AG04450 (cell line): Measurements from ENCODE around the gene COBLL1. TPM values are rescaled to one million over a fixed set of nuclear protein-coding genes. Genes with fewer than 3 reads are reported as not detected.

Source experiments
- CTCF ChIA-PET: fragments of 300-600, 350-600 bp; formaldehyde crosslinking; extraction: SDS; loops from one replicate; lab custom pipeline; 2022; ENCODE audit warnings: antibody characterized with exemption, inconsistent platforms; lab: Charles Lee
- POLR2A ChIA-PET: fragments of 350-600 bp; formaldehyde crosslinking; extraction: SDS; loops from one replicate; lab custom pipeline; 2021; ENCODE audit warnings: antibody characterized with exemption, inconsistent platforms; lab: Yijun Ruan, JAX
- DNase-seq: peaks from one replicate; pipeline ENCODE4 v3.0.0-alpha.2; 2011; ENCODE audit warnings: low read depth, low spot score
- H3K27ac ChIP-seq: one replicate; pipeline ENCODE4 v1.5.1; 2012; ENCODE audit warnings: low read depth, low read length, control low read depth
- H3K27me3 ChIP-seq: one replicate; pipeline ENCODE4 v1.6.0; 2012; ENCODE audit warnings: low read length; ENCODE audit not compliant: control insufficient read depth, insufficient read depth
- H3K4me3 ChIP-seq: 2 replicates; pipeline ENCODE4 v1.5.1; 2011; ENCODE audit warnings: mild to moderate bottlenecking, low read depth, low read length, control low read depth
- H3K9me3 ChIP-seq: 2 replicates; pipeline ENCODE4 v1.5.1; 2012; ENCODE audit warnings: low read length; ENCODE audit not compliant: control insufficient read depth, insufficient read depth
- polyA plus RNA-seq: library from polyadenylated mRNA; depleted of rRNA; stranded (reverse); fragments of >200 nt; gene quantifications from 2 replicates; pipeline ENCODE4 v1.2.3, GENCODE V29; 2011
- TF ChIP-seq, protein P1 (sequence below): IDR thresholded peaks from 2 replicates; pipeline ENCODE4 v1.5.1; 2011; ENCODE audit warnings: low read depth, low read length, control low read depth, inconsistent platforms

The COBLL1 gene
- polyA plus RNA-seq, 1 experiment, result 0.79 TPM

DNA sequence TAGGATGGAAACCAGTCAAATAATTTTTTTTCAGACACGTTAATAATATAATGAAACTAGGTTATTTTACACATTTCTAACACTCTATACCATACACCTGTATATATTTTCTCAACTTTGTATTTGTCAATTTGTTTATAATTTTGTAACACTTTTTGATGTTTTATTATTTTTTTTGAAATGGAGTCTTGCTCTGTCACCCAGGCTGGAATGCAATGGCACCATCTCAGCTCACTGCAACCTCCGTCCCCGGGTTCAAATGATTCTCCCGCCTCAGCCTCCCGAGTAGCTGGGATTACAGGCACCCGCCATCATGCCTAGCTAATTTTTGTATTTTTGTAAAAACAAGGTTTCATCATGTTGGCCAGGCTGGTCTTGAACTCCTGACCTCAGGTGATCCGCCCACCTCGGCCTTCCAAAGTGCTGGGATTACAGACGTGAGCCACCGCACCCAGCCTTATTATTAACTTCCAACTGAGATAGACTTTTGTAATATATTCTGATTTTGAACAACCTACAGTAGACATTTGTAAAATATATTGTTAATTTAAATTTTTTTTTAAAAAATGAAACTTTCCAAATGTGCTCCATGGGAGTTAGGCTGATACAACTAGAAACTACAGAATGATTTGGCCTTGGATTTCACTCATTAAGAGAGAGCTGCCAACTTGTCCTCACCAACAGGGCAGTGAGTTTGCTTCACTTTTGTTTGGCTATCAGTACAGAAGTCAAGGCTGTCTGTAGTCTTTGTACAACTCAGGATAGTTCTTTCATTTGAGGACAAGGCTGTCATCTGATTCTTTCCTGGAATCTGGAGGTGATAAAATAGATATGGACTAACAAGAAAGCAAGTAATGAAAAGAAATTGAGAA lies 33.9 kb upstream of the COBLL1 start:
- POLR2A ChIA-PET, result no interaction called here

DNA sequence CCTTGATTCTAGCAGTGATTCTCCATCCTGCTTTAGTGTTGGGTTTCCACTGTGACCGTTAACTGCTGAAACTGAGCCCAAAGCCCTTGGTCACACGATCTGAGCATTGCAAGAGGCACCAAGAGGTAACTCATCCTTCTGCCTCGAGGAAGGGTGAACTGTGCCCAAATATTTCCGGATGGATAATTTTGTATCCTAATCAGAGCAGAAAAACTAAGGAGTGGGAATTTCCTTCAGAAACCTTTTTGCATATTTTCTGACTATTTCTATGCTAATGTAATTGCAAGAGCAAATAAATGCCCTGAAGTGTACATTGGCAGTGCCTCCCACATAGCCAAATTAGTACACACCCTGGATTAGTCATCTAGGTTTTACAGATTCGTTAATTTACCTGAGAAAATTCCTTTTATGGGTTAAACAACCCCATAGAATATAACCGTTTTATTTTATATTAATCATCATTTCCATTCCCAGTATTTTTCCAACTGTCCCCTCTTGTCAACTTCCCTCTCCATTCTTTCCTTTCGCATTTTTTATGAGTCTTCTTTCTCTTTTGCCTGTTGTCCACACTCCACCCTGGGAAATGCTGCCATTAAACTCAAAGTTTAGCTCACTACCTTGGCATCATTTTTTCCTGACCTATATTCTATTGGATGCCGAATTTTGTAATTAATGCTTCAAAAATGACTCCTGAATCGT lies 31.7 kb upstream of the COBLL1 start:
- ChIA-PET CTCF (no interaction called here), POLR2A (no interaction called here)
- TF ChIP-seq, protein P1, sequence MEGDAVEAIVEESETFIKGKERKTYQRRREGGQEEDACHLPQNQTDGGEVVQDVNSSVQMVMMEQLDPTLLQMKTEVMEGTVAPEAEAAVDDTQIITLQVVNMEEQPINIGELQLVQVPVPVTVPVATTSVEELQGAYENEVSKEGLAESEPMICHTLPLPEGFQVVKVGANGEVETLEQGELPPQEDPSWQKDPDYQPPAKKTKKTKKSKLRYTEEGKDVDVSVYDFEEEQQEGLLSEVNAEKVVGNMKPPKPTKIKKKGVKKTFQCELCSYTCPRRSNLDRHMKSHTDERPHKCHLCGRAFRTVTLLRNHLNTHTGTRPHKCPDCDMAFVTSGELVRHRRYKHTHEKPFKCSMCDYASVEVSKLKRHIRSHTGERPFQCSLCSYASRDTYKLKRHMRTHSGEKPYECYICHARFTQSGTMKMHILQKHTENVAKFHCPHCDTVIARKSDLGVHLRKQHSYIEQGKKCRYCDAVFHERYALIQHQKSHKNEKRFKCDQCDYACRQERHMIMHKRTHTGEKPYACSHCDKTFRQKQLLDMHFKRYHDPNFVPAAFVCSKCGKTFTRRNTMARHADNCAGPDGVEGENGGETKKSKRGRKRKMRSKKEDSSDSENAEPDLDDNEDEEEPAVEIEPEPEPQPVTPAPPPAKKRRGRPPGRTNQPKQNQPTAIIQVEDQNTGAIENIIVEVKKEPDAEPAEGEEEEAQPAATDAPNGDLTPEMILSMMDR, result no peak
- H3K27me3 ChIP-seq, result no peaks in the 10 kb centered on the region
- no peak overlapping the region for H3K4me3 ChIP-seq
- H3K9me3 ChIP-seq, result no peaks in the 10 kb centered on the region
- H3K27ac ChIP-seq, result no peak overlapping the region
- no peak for DNase-seq

More for the DNA sequence above, 33.9 kb upstream of the COBLL1 start:
- CTCF ChIA-PET, result no interaction called here
- Histone ChIP-seq H3K4me3 (no peak overlapping the region), H3K27me3 (no peaks in the 10 kb centered on the region), H3K9me3 (no peaks in the 10 kb centered on the region), H3K27ac (no peak overlapping the region)
- TF ChIP-seq, protein P1, result no peak
- DNase-seq, result no peak

DNA sequence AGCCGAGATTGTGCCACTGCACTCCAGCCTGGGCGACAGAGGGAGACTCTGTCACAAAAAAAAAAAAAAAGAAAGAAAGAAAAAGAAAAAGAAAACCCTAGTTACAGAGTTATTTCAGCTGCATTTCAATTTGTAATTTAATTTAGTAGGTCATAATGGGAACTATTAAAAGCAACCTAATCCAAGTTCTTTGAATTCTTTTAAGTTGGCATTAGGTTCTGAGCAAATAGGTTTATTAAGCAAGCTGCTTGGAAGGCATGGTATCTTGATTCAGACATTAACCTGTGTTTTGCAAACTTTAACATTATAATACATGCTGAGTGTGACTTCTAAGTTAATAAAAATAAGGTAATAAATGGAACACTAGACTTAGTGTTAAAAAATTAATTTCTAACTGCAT lies 29.8 kb upstream of the COBLL1 start:
- ChIA-PET CTCF (no interaction called here), POLR2A (no interaction called here)
- TF ChIP-seq, protein P1, result no peak
- H3K27ac ChIP-seq, result no peak overlapping the region
- DNase-seq, result no peak
- H3K9me3 ChIP-seq, result no peaks in the 10 kb centered on the region
- no peak overlapping the region for H3K4me3 ChIP-seq
- no peaks in the 10 kb centered on the region for H3K27me3 ChIP-seq

DNA sequence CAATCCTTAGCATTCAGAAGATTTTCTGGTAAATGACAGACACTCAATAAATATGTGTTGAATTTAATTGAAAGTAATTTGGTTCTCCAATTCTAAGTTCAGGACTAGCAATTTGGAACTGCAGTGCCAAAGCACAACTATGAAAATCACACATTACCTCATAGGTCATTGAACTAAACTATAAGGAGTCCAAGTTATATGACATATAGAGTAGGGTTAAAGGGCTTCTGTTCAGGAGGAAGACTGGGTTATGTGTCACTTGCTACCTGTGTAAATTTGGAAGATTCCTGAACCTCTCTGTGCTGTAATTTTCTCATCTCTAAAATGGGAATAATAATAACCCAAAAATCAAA lies 27.8 kb upstream of the COBLL1 start:
- H3K4me3 ChIP-seq, result no peak overlapping the region
- no peaks in the 10 kb centered on the region for H3K9me3 ChIP-seq
- no peaks in the 10 kb centered on the region for H3K27me3 ChIP-seq
- TF ChIP-seq, protein P1, result no peak
- no peak for DNase-seq
- ChIA-PET POLR2A (no interaction called here), CTCF (no interaction called here)
- no peak overlapping the region for H3K27ac ChIP-seq
